ENCODE results near the gene ZNF830. TPM values are rescaled to one million over a fixed set of nuclear protein-coding genes. Genes with fewer than 3 reads are reported as not detected.

ZNF830 gene
- 16.9 and 19.8 TPM in 2 replicates for total RNA-seq

GRCh38 chr17:34961093-34961911, at the start of gene ZNF830, which contains the start of gene CCT6B:
Gene ZNF830, plus strand, starts transcription at chr17:34961540. Its CDS starts 27 bp downstream, at chr17:34961567.
Gene CCT6B, minus strand, starts transcription at chr17:34961460. Its CDS starts 67 bp downstream, at chr17:34961393.

GRCh38 chr17:34980353-34980680, 19.0 kb downstream of the ZNF830 start, which contains the start of gene LIG3:
Gene LIG3, plus strand, starts transcription at chr17:34980512. Its CDS starts 2,494 bp downstream, at chr17:34983006.

Other genes starting within 250 kb of the ZNF830 start
- 0.32 TPM in 1 of 2 replicates, not detected in the other for gene CCT6B, start 80 bp upstream of the ZNF830 start, total RNA-seq
- 31.2 and 46.7 TPM in 2 replicates for gene LIG3, start 19.0 kb downstream of the ZNF830 start, total RNA-seq
- gene RFFL, start 102.2 kb downstream of the ZNF830 start, total RNA-seq = 2.6 and 4.7 TPM in 2 replicates
- gene RAD51D, start 158.3 kb downstream of the ZNF830 start, total RNA-seq = 10.3 and 12.0 TPM in 2 replicates
- gene FNDC8, start 160.1 kb downstream of the ZNF830 start, total RNA-seq = not detected in 2 replicates
- 24.2 and 35.4 TPM in 2 replicates for gene NLE1, start 180.8 kb downstream of the ZNF830 start, total RNA-seq
- not detected in 2 replicates for gene UNC45B, start 186.3 kb downstream of the ZNF830 start, total RNA-seq
- not detected in 2 replicates for gene SLC35G3, start 232.9 kb downstream of the ZNF830 start, total RNA-seq